Femur (tissue), 1 donor: ENCODE measurements around the gene RASGRF2.

Experiments used
- DNase-seq: peaks from one replicate; pipeline ENCODE4 v3.0.0-alpha.2; 2017

RASGRF2 gene

GRCh38 chr5:80959768-80960442, at the start of gene RASGRF2:
TSS of gene RASGRF2 (plus strand) at chr5:80960363. CDS start at chr5:80960739, 376 bp downstream.
- DNase-seq: no peak

GRCh38 chr5:80912479-80912878, 47.7 kb upstream of the RASGRF2 start:
- DNase-seq: no peak

- DNase-seq: no peak
Observed at GRCh38 chr5:80915716-80916115, 44.4 kb upstream of the RASGRF2 start.

GRCh38 chr5:80916676-80917075, 43.5 kb upstream of the RASGRF2 start:
- DNase-seq: no peak

- DNase-seq: no peak
Observed at GRCh38 chr5:80917631-80918030, 42.5 kb upstream of the RASGRF2 start.

GRCh38 chr5:80919678-80920196, 40.4 kb upstream of the RASGRF2 start:
- DNase-seq: no peak

- DNase-seq: no peak
Observed at GRCh38 chr5:80920333-80920732, 39.8 kb upstream of the RASGRF2 start.

GRCh38 chr5:80921026-80921425, 39.1 kb upstream of the RASGRF2 start:
- DNase-seq: no peak

GRCh38 chr5:80925931-80926330, 34.2 kb upstream of the RASGRF2 start:
- no peak for DNase-seq

GRCh38 chr5:80926536-80926935, 33.6 kb upstream of the RASGRF2 start:
- DNase-seq: no peak

- DNase-seq: no peak
Observed at GRCh38 chr5:80926979-80927656, 33.0 kb upstream of the RASGRF2 start.

- DNase-seq: no peak
Observed at GRCh38 chr5:80928073-80928472, 32.1 kb upstream of the RASGRF2 start.

- no peak for DNase-seq
Observed at GRCh38 chr5:80930940-80931339, 29.2 kb upstream of the RASGRF2 start.

GRCh38 chr5:80931411-80931810, 28.8 kb upstream of the RASGRF2 start:
- no peak for DNase-seq

GRCh38 chr5:80933036-80933435, 27.1 kb upstream of the RASGRF2 start:
- no peak for DNase-seq

- DNase-seq: no peak
Observed at GRCh38 chr5:80934751-80935150, 25.4 kb upstream of the RASGRF2 start.

GRCh38 chr5:80935811-80936385, 24.3 kb upstream of the RASGRF2 start:
- no peak for DNase-seq

GRCh38 chr5:80936881-80937280, 23.3 kb upstream of the RASGRF2 start:
- no peak for DNase-seq

GRCh38 chr5:80937584-80938356, 22.4 kb upstream of the RASGRF2 start:
- DNase-seq: no peak

- DNase-seq: no peak
Observed at GRCh38 chr5:80941496-80941895, 18.7 kb upstream of the RASGRF2 start.

GRCh38 chr5:80951366-80951765, 8.8 kb upstream of the RASGRF2 start:
- DNase-seq: no peak

GRCh38 chr5:80953587-80953986, 6.6 kb upstream of the RASGRF2 start:
- DNase-seq: no peak

GRCh38 chr5:80955082-80955590, 5.0 kb upstream of the RASGRF2 start:
- no peak for DNase-seq
